ENCODE measurements around the gene ZNF778.
"Not testable (repeated sequence)": the region's sequence is repeated elsewhere in the genome, so short reads cannot be mapped to it uniquely, and the experiment has no call there.

The ZNF778 gene

DNA sequence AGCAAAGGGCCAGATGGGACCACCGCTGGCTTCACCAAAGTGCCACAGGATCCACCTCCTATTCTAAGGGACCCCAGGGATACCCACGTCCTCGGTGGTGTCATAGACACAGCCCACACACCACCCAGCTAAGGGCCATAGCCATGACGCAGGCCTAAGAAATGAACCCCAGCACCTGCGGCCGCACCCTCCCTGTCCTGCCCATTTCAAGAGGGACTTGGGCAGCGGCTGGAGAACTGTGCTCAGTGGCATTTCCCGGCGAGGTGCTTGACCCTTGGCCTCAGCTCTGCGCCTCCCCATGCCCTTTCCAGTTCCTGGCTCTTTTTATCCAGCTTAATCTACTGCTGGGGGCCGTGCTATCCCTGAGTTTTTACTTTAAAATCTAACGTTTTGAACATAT lies 27.3 kb downstream of the ZNF778 start:
- no peak overlapping the region for H3K27ac ChIP-seq (ENCODE audit: low read depth, low read length)
- peaks cover 0 to 10% of the 10 kb centered on the region in 2 donors for H3K4me1 ChIP-seq (ENCODE audit: control insufficient read depth in 1 of 2, insufficient read depth in 2 of 2, low read length in 2 of 2)
- no peaks in the 10 kb centered on the region for H3K36me3 ChIP-seq (ENCODE audit: control insufficient read depth in 1 of 2, insufficient read depth in 2 of 2, low read length in 2 of 2)
- no peaks in the 10 kb centered on the region for H3K9me3 ChIP-seq (ENCODE audit: control insufficient read depth in 1 of 2, low read length in 2 of 2)
- no peaks in the 10 kb centered on the region for H3K27me3 ChIP-seq (ENCODE audit: control insufficient read depth in 1 of 2, insufficient read depth in 2 of 2, low read length in 2 of 2)
- H3K4me3 ChIP-seq (ENCODE audit: low read depth in 1 of 2, low read length in 2 of 2), result no peak overlapping the region
- H3K9ac ChIP-seq (ENCODE audit: low read depth in 1 of 2, low read length in 2 of 2), result no peak overlapping the region

DNA sequence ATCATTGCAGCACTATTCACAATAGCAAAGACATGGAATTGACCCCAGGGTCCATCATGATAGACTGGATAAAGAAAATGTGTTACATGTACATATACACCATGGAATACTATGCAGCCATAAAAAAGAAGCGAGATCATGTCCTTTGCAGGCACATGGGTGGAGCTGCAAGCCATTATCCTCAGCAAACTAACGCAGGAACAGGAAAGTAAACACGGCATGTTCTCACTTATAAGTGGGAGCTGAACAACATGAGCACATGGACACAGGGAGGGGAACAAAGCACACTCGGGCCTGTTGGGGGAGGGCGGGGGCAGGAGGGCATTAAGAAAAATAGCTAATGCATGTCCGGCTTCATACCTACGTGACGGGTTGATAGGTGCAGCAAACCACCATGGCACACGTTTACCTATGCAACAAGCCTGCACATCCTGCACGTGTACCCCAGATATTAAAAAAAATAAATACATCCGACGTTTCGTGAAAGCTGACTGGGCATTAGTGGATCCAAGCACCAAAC lies 28.9 kb downstream of the ZNF778 start:
- Histone ChIP-seq H3K36me3 (ENCODE audit: control insufficient read depth in 1 of 2, insufficient read depth in 2 of 2, low read length in 2 of 2) (no peaks in the 10 kb centered on the region), H3K9ac (ENCODE audit: low read depth in 1 of 2, low read length in 2 of 2) (no peak overlapping the region), H3K4me3 (ENCODE audit: low read depth in 1 of 2, low read length in 2 of 2) (peak overlapping the region; percentile 22 to 43), H3K4me1 (ENCODE audit: control insufficient read depth in 1 of 2, insufficient read depth in 2 of 2, low read length in 2 of 2) (peaks cover 0 to 8% of the 10 kb centered on the region in 2 donors), H3K9me3 (ENCODE audit: control insufficient read depth in 1 of 2, low read length in 2 of 2) (no peaks in the 10 kb centered on the region), H3K27ac (ENCODE audit: low read depth, low read length) (no peak overlapping the region), H3K27me3 (ENCODE audit: control insufficient read depth in 1 of 2, insufficient read depth in 2 of 2, low read length in 2 of 2) (no peaks in the 10 kb centered on the region)

DNA sequence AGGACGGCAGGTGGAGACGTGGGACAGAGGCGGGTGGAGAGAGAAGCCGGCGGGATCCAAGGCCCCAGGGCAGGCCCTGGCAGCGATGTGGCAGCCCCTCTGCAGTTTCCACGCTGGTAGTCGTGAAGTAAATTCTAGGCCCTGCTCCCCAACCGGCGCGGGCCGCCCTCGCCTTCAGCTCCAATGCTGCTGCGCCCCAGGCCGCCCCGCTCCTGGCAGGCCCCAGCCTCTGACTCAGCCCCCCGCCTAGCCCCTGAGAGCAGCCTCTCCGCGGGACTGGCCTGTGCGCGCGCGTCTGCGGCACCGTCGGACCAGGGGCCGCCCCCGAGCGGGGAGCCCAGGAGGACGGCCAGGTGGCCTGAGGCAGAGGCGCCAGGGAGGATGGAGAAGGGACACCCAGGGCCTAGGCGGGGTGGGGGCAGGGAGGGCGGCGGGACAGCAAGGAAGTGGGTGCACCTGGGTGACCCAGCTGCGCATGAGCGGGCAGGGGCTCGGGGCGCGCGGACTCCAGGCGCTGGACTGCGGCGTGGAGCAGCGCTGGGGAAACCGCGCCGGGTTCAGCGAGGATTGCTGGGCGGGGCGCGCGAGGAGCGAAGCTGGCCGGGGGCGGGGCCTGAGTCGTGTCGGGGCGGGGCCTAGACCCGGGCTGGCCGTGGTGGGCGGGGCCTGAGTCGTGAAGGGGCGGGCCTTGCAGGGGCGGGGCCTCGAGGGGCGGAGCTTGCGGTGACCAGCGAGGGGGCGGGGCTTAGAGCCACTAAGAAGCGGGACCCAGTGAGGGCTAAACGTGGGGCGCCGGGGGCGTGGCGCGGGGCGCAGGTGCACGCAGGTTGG lies 29.6 kb downstream of the ZNF778 start:
- Histone ChIP-seq H3K9me3 (ENCODE audit: control insufficient read depth in 1 of 2, low read length in 2 of 2) (no peaks in the 10 kb centered on the region), H3K27ac (ENCODE audit: low read depth, low read length) (no peak overlapping the region), H3K36me3 (ENCODE audit: control insufficient read depth in 1 of 2, insufficient read depth in 2 of 2, low read length in 2 of 2) (no peaks in the 10 kb centered on the region), H3K27me3 (ENCODE audit: control insufficient read depth in 1 of 2, insufficient read depth in 2 of 2, low read length in 2 of 2) (no peaks in the 10 kb centered on the region), H3K4me3 (ENCODE audit: low read depth in 1 of 2, low read length in 2 of 2) (peak overlapping the region; percentile 22 to 55), H3K9ac (ENCODE audit: low read depth in 1 of 2, low read length in 2 of 2) (no peak overlapping the region), H3K4me1 (ENCODE audit: control insufficient read depth in 1 of 2, insufficient read depth in 2 of 2, low read length in 2 of 2) (peaks cover 0 to 4% of the 10 kb centered on the region in 2 donors)

DNA sequence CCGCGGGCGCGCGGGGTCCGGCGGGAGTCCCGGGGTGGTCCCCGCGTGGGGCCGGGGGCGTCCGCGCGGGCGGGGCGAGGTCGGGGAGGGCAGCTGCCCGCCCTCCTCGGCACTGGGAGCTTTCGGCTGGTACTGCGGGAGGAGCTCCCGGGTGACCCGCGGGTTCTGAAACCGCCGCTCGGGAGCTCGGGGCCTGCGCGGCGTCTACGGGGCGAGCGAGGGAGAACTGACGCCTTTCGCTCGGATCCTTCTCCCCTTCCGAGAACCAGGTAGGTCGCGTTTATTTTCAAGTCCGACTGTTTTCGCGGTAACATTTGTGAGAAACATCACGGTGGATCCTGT lies 30.2 kb downstream of the ZNF778 start:
- H3K4me1 ChIP-seq (ENCODE audit: control insufficient read depth in 1 of 2, insufficient read depth in 2 of 2, low read length in 2 of 2); H3K36me3 ChIP-seq (ENCODE audit: control insufficient read depth in 1 of 2, insufficient read depth in 2 of 2, low read length in 2 of 2); H3K9me3 ChIP-seq (ENCODE audit: control insufficient read depth in 1 of 2, low read length in 2 of 2); H3K27me3 ChIP-seq (ENCODE audit: control insufficient read depth in 1 of 2, insufficient read depth in 2 of 2, low read length in 2 of 2); H3K9ac ChIP-seq (ENCODE audit: low read depth in 1 of 2, low read length in 2 of 2); H3K27ac ChIP-seq (ENCODE audit: low read depth, low read length): not testable (repeated sequence)
- H3K4me3 ChIP-seq (ENCODE audit: low read depth in 1 of 2, low read length in 2 of 2), result peak overlapping the region; percentile 35 to 55

DNA sequence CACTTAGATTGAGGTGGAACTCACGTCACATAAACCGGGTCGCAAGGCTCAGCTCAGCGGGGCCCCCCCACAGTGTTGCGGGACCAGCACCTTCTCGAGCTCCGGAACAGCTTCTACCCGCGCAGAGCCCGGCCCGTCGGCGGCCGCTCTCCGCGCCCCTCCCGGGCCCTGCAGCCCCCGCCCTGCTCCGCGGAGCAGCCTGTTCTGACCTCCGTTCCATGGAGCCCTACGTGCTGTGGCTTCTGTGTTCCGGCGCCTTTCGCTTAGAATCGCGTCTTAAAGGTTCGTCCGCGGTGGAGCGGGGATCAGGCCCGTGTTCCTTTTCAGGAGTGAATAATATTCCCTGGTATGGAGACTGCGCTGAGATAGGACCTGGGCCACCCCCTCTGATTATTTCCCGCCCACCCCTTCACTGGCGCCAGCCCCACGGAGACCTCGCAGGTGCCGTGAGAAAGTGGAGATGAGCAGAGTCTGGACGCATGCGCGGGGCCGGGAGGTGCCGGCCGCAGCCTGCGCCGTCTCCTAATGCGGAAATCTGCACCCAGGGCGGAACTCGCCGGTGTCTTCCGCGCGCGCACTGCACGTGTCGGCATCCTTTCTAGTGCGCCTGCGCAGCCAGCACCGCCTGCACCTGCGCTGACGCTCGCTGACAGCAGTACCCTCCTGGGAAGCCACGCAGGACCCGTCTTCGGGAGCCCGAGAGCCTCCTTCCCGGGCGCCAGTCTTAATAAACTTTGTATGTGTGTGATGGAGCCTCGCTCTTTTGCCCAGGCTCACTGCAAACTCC lies 30.9 kb downstream of the ZNF778 start:
- peak overlapping the region in 1 of 2 donors; percentile 55 for H3K4me3 ChIP-seq (ENCODE audit: low read depth in 1 of 2, low read length in 2 of 2)
- no peaks in the 10 kb centered on the region for H3K36me3 ChIP-seq (ENCODE audit: control insufficient read depth in 1 of 2, insufficient read depth in 2 of 2, low read length in 2 of 2)
- no peak overlapping the region for H3K27ac ChIP-seq (ENCODE audit: low read depth, low read length)
- peaks cover 0 to 4% of the 10 kb centered on the region in 2 donors for H3K4me1 ChIP-seq (ENCODE audit: control insufficient read depth in 1 of 2, insufficient read depth in 2 of 2, low read length in 2 of 2)
- no peaks in the 10 kb centered on the region for H3K27me3 ChIP-seq (ENCODE audit: control insufficient read depth in 1 of 2, insufficient read depth in 2 of 2, low read length in 2 of 2)
- H3K9me3 ChIP-seq (ENCODE audit: control insufficient read depth in 1 of 2, low read length in 2 of 2), result no peaks in the 10 kb centered on the region
- no peak overlapping the region for H3K9ac ChIP-seq (ENCODE audit: low read depth in 1 of 2, low read length in 2 of 2)

DNA sequence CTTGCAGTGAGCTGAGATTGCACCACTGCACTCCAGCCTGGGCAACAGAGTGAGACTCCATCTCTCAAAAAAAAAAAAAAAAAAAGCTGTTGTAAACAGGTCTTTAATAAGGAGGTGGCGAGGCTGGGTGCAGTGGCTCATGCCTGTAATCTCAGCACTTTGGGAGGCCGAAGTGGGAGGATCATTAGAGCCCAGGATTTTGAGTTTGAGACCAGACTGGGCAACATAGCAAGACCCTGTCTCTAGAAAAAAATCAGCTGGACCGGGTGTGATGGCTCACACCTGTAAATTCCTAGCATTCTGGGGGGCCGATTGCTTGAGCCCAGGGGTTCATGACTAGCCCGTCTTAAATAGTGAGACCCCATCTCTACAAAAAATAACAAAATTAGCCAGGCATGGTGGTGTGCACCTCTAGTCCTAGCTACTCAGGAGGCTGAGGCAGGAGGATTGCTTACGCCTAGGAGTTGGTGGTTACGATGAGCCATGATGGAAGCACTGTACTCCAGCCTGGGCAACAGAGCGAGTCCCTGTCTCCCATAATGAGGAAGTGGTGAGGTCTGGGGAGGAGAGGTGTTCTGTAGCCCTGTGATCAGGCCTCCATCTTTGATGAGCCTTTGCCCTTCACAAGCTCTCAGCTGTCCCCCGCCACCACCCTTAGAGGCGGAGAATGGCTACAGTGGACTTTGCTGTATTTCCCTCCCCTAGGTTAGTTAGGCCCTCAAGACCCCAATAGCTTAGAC lies 36.2 kb downstream of the ZNF778 start:
- Histone ChIP-seq H3K27me3 (ENCODE audit: control insufficient read depth in 1 of 2, insufficient read depth in 2 of 2, low read length in 2 of 2) (no peaks in the 10 kb centered on the region), H3K4me3 (ENCODE audit: low read depth in 1 of 2, low read length in 2 of 2) (no peak overlapping the region), H3K27ac (ENCODE audit: low read depth, low read length) (no peak overlapping the region), H3K9ac (ENCODE audit: low read depth in 1 of 2, low read length in 2 of 2) (no peak overlapping the region), H3K4me1 (ENCODE audit: control insufficient read depth in 1 of 2, insufficient read depth in 2 of 2, low read length in 2 of 2) (no peaks in the 10 kb centered on the region), H3K9me3 (ENCODE audit: control insufficient read depth in 1 of 2, low read length in 2 of 2) (no peaks in the 10 kb centered on the region), H3K36me3 (ENCODE audit: control insufficient read depth in 1 of 2, insufficient read depth in 2 of 2, low read length in 2 of 2) (no peaks in the 10 kb centered on the region)

DNA sequence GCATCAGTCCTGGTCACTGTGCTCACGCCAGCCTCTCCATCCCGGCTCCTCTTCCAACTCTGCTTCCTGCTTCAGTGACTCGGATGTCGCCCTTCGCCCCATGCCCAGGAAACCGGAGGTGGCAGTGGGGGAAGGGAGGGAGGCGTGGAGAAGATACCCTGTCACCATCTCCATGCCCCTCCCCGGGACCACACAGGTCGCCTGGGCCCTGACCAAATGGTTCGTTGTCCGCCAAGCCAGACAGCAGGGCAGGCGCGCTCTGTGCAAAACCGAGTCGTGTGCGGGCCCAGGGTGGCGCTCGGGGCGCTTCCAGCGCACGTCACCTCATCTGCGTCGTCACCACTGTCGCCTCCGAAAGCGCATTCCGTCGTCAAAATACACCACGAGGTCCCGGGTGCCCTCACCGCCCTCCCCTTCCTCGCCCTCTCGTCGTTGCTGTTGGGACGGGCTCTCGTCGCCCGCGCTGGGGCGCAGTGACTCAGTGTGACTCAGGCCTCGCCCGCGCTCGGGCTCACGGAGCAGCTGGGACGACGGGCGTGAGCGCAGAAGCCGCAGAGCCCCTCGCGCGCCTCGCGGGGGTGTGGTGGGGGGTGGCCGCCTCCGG lies 39.2 kb downstream of the ZNF778 start:
- Histone ChIP-seq H3K27ac (ENCODE audit: low read depth, low read length) (no peak overlapping the region), H3K4me3 (ENCODE audit: low read depth in 1 of 2, low read length in 2 of 2) (peak overlapping the region; percentile 68 to 73), H3K9me3 (ENCODE audit: control insufficient read depth in 1 of 2, low read length in 2 of 2) (no peaks in the 10 kb centered on the region)

DNA sequence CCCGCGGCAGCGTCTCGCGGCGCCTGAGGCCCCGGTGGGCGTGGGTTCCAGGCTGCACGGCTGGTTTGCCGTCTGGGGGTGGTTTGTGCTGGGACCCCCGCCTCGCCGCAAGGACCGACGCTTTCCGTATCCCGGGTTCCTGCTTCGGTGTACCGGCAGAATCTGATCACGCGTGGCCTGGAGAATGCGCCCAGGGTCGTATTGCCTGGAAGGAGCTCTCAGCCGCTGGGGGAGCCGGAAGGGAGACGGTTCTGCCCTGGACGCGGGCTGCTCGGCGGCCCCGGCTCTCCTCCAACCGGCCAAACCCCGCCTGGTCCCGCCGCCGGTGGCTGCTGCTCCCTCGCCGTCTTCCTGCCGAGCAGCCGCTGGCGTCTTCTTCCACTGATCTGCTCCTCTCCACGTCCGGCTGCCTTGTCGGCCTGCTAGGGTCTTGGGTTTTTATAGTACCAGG lies 39.8 kb downstream of the ZNF778 start:
- Histone ChIP-seq H3K27me3 (ENCODE audit: control insufficient read depth in 1 of 2, insufficient read depth in 2 of 2, low read length in 2 of 2) (no peaks in the 10 kb centered on the region), H3K9ac (ENCODE audit: low read depth in 1 of 2, low read length in 2 of 2) (peak overlapping the region; percentile 64 to 78), H3K27ac (ENCODE audit: low read depth, low read length) (peak overlapping the region; percentile 32), H3K4me3 (ENCODE audit: low read depth in 1 of 2, low read length in 2 of 2) (peak overlapping the region; percentile 68 to 73), H3K9me3 (ENCODE audit: control insufficient read depth in 1 of 2, low read length in 2 of 2) (no peaks in the 10 kb centered on the region), H3K36me3 (ENCODE audit: control insufficient read depth in 1 of 2, insufficient read depth in 2 of 2, low read length in 2 of 2) (no peaks in the 10 kb centered on the region), H3K4me1 (ENCODE audit: control insufficient read depth in 1 of 2, insufficient read depth in 2 of 2, low read length in 2 of 2) (peaks cover 4 to 10% of the 10 kb centered on the region in 2 donors)

More for the DNA sequence above, 39.2 kb downstream of the ZNF778 start:
- peak overlapping the region; percentile 64 to 78 for H3K9ac ChIP-seq (ENCODE audit: low read depth in 1 of 2, low read length in 2 of 2)
- peaks cover 0 to 5% of the 10 kb centered on the region in 2 donors for H3K4me1 ChIP-seq (ENCODE audit: control insufficient read depth in 1 of 2, insufficient read depth in 2 of 2, low read length in 2 of 2)
- H3K36me3 ChIP-seq (ENCODE audit: control insufficient read depth in 1 of 2, insufficient read depth in 2 of 2, low read length in 2 of 2), result no peaks in the 10 kb centered on the region
- no peaks in the 10 kb centered on the region for H3K27me3 ChIP-seq (ENCODE audit: control insufficient read depth in 1 of 2, insufficient read depth in 2 of 2, low read length in 2 of 2)

DNA sequence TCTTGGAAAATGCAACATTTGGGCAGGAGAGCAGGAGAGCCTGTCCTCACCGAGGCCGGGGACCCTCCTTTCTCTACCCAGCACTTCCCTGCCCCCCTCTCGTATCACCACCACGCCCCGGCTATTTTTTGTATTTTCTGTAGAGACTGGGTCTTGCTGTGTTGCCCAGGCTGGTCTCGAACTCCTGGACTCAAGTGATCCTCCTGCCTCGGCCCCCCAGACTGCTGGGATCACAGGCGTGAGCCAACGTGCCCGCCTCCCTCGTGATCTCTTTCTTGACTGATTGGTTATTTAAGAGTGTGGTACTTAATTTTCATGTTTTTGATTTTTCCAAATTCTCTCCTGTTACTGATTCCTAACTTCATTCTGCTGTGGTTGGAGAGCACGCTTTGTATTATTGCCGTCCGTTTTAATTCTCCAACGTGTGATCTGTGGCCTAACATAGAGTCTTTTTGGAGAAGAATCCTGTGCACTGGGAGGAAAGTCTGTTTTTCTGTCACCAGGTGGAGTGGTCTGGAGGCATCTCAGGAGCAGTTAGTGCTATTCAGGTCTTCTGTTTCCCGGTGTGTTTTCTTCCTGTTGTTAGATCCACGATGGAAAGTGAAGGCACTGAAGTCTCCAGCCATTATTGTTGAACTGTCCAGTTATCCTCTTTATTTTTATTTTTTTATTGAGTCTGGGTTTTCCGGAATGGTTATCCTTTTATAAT lies 40.4 kb downstream of the ZNF778 start:
- Histone ChIP-seq H3K27ac (ENCODE audit: low read depth, low read length) (no peak overlapping the region), H3K9me3 (ENCODE audit: control insufficient read depth in 1 of 2, low read length in 2 of 2) (peaks cover 0 to 3% of the 10 kb centered on the region in 2 donors), H3K4me1 (ENCODE audit: control insufficient read depth in 1 of 2, insufficient read depth in 2 of 2, low read length in 2 of 2) (peaks cover 5 to 12% of the 10 kb centered on the region in 2 donors), H3K4me3 (ENCODE audit: low read depth in 1 of 2, low read length in 2 of 2) (peak overlapping the region; percentile 68 to 73), H3K9ac (ENCODE audit: low read depth in 1 of 2, low read length in 2 of 2) (peak overlapping the region; percentile 64 to 78), H3K27me3 (ENCODE audit: control insufficient read depth in 1 of 2, insufficient read depth in 2 of 2, low read length in 2 of 2) (no peaks in the 10 kb centered on the region), H3K36me3 (ENCODE audit: control insufficient read depth in 1 of 2, insufficient read depth in 2 of 2, low read length in 2 of 2) (no peaks in the 10 kb centered on the region)
